GF-D8 (cell line): ENCODE results near the gene MTHFSD.

Experiments
- DNase-seq: peaks from one replicate; lab custom pipeline; 2025; lab: John Stamatoyannopoulos, UW

The MTHFSD gene

GRCh38 chr16:86502856-86503748 is 51.9 kb downstream of the MTHFSD start:
- DNase-seq = no peak

- DNase-seq = no peak
These were observed 52.8 kb downstream of the MTHFSD start for GRCh38 chr16:86501989-86502855.

GRCh38 chr16:86500708-86501510 is 54.1 kb downstream of the MTHFSD start:
- no peak for DNase-seq

GRCh38 chr16:86499889-86500707 is 54.9 kb downstream of the MTHFSD start:
- no peak for DNase-seq

GRCh38 chr16:86499440-86499786 is 55.6 kb downstream of the MTHFSD start:
- no peak for DNase-seq

DNA sequence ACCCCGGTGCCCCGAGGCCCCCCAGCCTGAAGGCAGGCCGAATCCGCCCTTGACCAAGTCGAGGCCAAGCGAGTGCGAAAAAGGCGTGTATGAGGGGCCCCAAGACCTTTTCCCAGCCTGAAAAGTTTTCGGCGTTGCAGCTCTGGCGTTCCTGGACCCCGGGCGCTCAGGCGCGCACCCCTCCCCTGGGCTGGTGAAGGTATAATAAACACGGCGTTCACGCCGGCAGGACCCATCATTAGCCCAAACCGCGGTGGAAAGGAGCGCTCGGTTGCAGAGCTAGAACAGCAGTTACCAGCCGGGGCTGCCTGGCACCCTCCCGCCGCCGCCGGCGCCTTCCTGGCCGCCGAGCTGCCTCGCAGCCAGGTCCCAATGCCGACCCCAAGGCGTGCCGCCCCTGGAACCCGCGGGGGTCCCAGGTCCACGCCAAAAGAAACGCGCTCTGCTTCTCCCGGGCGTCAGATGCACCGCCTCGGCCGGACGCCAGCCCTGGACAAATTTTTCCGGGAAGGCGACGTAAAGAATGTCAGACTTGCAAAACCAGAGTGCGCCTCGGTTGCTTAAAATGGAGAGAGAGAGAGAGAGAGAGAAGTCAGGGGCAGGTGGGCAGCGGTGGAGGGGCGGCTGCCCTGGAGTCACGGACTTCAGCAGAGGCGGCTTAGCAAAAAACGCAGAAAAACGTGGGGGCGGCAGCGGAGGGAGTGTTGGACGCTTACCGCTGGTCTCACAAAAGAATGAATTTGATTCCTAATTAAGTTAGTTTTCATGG is 56.2 kb downstream of the MTHFSD start:
- DNase-seq = no peak

- no peak for DNase-seq
These were observed 56.8 kb downstream of the MTHFSD start for GRCh38 chr16:86498155-86498670.

GRCh38 chr16:86497551-86498021 is 57.4 kb downstream of the MTHFSD start:
- DNase-seq = no peak

- DNase-seq = no peak
These were observed 58.0 kb downstream of the MTHFSD start for GRCh38 chr16:86496929-86497461.

- no peak for DNase-seq
These were observed 58.6 kb downstream of the MTHFSD start for GRCh38 chr16:86496262-86496928.

GRCh38 chr16:86495756-86496261 is 59.2 kb downstream of the MTHFSD start:
- no peak for DNase-seq

- no peak for DNase-seq
These were observed 59.7 kb downstream of the MTHFSD start for GRCh38 chr16:86495357-86495701.

GRCh38 chr16:86494565-86495356 is 60.3 kb downstream of the MTHFSD start:
- no peak for DNase-seq

- no peak for DNase-seq
These were observed 60.9 kb downstream of the MTHFSD start for GRCh38 chr16:86494039-86494564.

DNA sequence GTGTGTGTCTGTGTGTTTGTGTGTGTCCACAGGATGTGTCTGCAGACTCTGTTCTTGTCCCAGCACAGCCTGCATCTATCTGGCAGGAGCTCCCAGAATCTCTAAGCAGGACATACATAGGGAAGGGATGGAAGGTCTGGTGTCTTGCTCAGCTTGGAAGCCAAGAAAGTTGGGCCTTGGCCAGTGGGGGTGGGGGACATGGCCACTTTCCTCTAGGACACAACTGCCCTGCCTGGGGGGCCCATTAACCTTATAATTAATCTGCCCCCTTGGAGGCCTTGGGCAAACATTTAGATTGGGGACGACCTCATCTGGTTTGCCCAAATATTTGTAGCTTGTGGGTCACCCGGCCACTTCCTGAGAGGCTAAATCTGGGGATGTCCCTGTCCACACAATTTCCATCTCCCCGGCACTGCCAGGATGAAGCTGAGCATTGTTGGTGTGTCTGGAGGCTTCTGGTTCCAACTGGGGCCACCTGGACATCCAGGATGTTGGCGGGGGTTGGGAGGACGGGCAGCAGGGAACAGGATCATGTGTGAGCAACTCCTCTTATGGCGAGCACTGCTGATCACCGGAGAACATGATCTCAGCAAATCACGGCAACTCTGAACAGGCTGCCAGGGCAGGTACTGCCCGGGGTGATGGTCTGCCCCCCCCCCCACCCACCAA is 61.9 kb downstream of the MTHFSD start:
- DNase-seq = no peak

- DNase-seq = no peak
These were observed 62.6 kb downstream of the MTHFSD start for GRCh38 chr16:86492267-86492960.

- no peak for DNase-seq
These were observed 63.4 kb downstream of the MTHFSD start for GRCh38 chr16:86491640-86492023.
